ENCODE measurements around the gene GTF2H4.

The GTF2H4 gene

GRCh38 chr6:30882759-30883684 is 25.0 kb upstream of the GTF2H4 start:
- no peak for DNase-seq (ENCODE audit: low read depth in 2 of 2)

- DNase-seq (ENCODE audit: low read depth in 2 of 2): peak in 1 of 2 experiments; percentile 46
These were observed 24.1 kb upstream of the GTF2H4 start, which contains the start of gene DDR1 for GRCh38 chr6:30883685-30884520. TSS of gene DDR1 (plus strand) at chr6:30884519. CDS start at chr6:30888730, 4,211 bp downstream.

GRCh38 chr6:30884521-30885480 is 23.2 kb upstream of the GTF2H4 start:
- no peak for DNase-seq (ENCODE audit: low read depth in 2 of 2)

- no peak for DNase-seq (ENCODE audit: low read depth in 2 of 2)
These were observed 22.5 kb upstream of the GTF2H4 start for GRCh38 chr6:30885481-30885998.

GRCh38 chr6:30885999-30886896 is 21.8 kb upstream of the GTF2H4 start:
- no peak for DNase-seq (ENCODE audit: low read depth in 2 of 2)

GRCh38 chr6:30886897-30887255 is 21.1 kb upstream of the GTF2H4 start:
- no peak for DNase-seq (ENCODE audit: low read depth in 2 of 2)

- DNase-seq (ENCODE audit: low read depth in 2 of 2): no peak
These were observed 19.8 kb upstream of the GTF2H4 start for GRCh38 chr6:30887901-30888815.

GRCh38 chr6:30888816-30889495 is 19.1 kb upstream of the GTF2H4 start:
- no peak for DNase-seq (ENCODE audit: low read depth in 2 of 2)

GRCh38 chr6:30889496-30889885 is 18.5 kb upstream of the GTF2H4 start:
- no peak for DNase-seq (ENCODE audit: low read depth in 2 of 2)

- DNase-seq (ENCODE audit: low read depth in 2 of 2): no peak
These were observed 17.9 kb upstream of the GTF2H4 start for GRCh38 chr6:30889921-30890645.

- DNase-seq (ENCODE audit: low read depth in 2 of 2): no peak
These were observed 17.2 kb upstream of the GTF2H4 start for GRCh38 chr6:30890646-30891449.

- DNase-seq (ENCODE audit: low read depth in 2 of 2): no peak
These were observed 16.6 kb upstream of the GTF2H4 start for GRCh38 chr6:30891450-30891723.

- DNase-seq (ENCODE audit: low read depth in 2 of 2): no peak
These were observed 16.0 kb upstream of the GTF2H4 start for GRCh38 chr6:30891816-30892538.

GRCh38 chr6:30893001-30893591 is 14.9 kb upstream of the GTF2H4 start:
- DNase-seq (ENCODE audit: low read depth in 2 of 2): no peak

- DNase-seq (ENCODE audit: low read depth in 2 of 2): no peak
These were observed 14.3 kb upstream of the GTF2H4 start for GRCh38 chr6:30893666-30894065.

- DNase-seq (ENCODE audit: low read depth in 2 of 2): no peak
These were observed 13.6 kb upstream of the GTF2H4 start for GRCh38 chr6:30894381-30894780.

All from stimulated activated CD4-positive, alpha-beta T cell treated with anti-CD3 and anti-CD28 coated beads, Interleukin-12 subunit alpha, Interleukin-12 subunit beta, amount 100 ng/mL, for 24 hours (primary cell).